BJ (cell line): ENCODE measurements around the gene ATG2A. TPM values are rescaled to one million over a fixed set of nuclear protein-coding genes. Genes with fewer than 3 reads are reported as not detected.

ENCODE experiments used
- CTCF ChIA-PET: fragments of 350-600 bp; formaldehyde crosslinking; extraction: SDS; loops from one replicate; lab custom pipeline; 2021; ENCODE audit warnings: antibody characterized with exemption, inconsistent platforms; lab: Yijun Ruan, JAX
- POLR2A ChIA-PET: fragments of 300-600 bp; sonication (Branson Sonifier 250); formaldehyde crosslinking; extraction: SDS; loops from one replicate; lab custom pipeline; 2021; ENCODE audit warnings: antibody characterized with exemption; lab: Charles Lee
- DNase-seq: peaks from one replicate; pipeline ENCODE4 v3.0.0-alpha.2; 2011; ENCODE audit warnings: low read depth
- H3K27me3 ChIP-seq: 2 replicates; pipeline ENCODE4 v1.6.0; 2011; ENCODE audit warnings: low read length; ENCODE audit not compliant: control insufficient read depth, insufficient read depth
- H3K36me3 ChIP-seq: 2 replicates; pipeline ENCODE4 v1.5.1; 2011; ENCODE audit warnings: low read length; ENCODE audit not compliant: control insufficient read depth, insufficient read depth
- H3K4me3 ChIP-seq: 2 replicates; pipeline ENCODE4 v1.5.1; 2011; ENCODE audit warnings: low read depth, mild to moderate bottlenecking, control low read depth, low read length
- CTCF ChIP-seq: IDR thresholded peaks from 2 replicates; pipeline ENCODE4 v1.5.1; 2011; ENCODE audit warnings: low read depth, mild to moderate bottlenecking, control low read depth, inconsistent platforms, low read length, moderate library complexity; ENCODE audit not compliant: insufficient read depth
- polyA plus RNA-seq: library from polyadenylated mRNA; depleted of rRNA; stranded (reverse); fragments of >200 nt; gene quantifications from 2 replicates; pipeline ENCODE4 v1.2.3, GENCODE V29; 2011

The ATG2A gene
- polyA plus RNA-seq, 1 experiment = 7.0 TPM

GRCh38 chr11:64933935-64934681, 17.1 kb upstream of the ATG2A start:
- no peak for TF ChIP-seq CTCF
- Histone ChIP-seq H3K36me3 (peaks cover 32% of the 10 kb centered on the region), H3K4me3 (no peak overlapping the region), H3K27me3 (0 out of 2 replicates have a peak, but pooled peaks cover 2% of the 10 kb centered on the region)
- ChIA-PET POLR2A (no interaction called here), CTCF (interaction anchor here (1.5 to 1.7 kb wide), 2 partner anchors 10 to 183 kb away, joined by 4 read pairs; partner anchors contain the start of gene ZNHIT2)
- no peak for DNase-seq

GRCh38 chr11:64933213-64933934, 16.4 kb upstream of the ATG2A start:
- POLR2A ChIA-PET = no interaction called here
- TF ChIP-seq CTCF = no peak
- Histone ChIP-seq H3K27me3 (0 out of 2 replicates have a peak, but pooled peaks cover 2% of the 10 kb centered on the region), H3K36me3 (peaks cover 34% of the 10 kb centered on the region), H3K4me3 (no peak overlapping the region)
- DNase-seq = no peak
- CTCF ChIA-PET = interaction anchor here (1.1 kb wide), 1 partner anchor 63 kb away, joined by 4 read pairs; the partner anchor contains the start of gene BATF2

GRCh38 chr11:64932324-64932723, 15.3 kb upstream of the ATG2A start:
- no peak for TF ChIP-seq CTCF
- Histone ChIP-seq H3K27me3 (no peaks in the 10 kb centered on the region), H3K4me3 (no peak overlapping the region), H3K36me3 (peaks cover 37% of the 10 kb centered on the region)
- ChIA-PET POLR2A (no interaction called here), CTCF (interaction anchor here (1.2 kb wide), 1 partner anchor 82 kb away, joined by 4 read pairs; the partner anchor contains the start of gene ARL2)
- DNase-seq = no peak

GRCh38 chr11:64931290-64931689, 14.3 kb upstream of the ATG2A start:
- ChIA-PET CTCF (interaction anchor here (1.2 kb wide), 1 partner anchor 83 kb away, joined by 4 read pairs; the partner anchor contains the start of gene ARL2), POLR2A (no interaction called here)
- H3K36me3 ChIP-seq = peaks cover 39% of the 10 kb centered on the region
- no peak for TF ChIP-seq CTCF
- H3K4me3 ChIP-seq = no peak overlapping the region
- no peak for DNase-seq
- H3K27me3 ChIP-seq = no peaks in the 10 kb centered on the region

GRCh38 chr11:64930340-64930739, 13.3 kb upstream of the ATG2A start:
- H3K27me3 ChIP-seq = no peaks in the 10 kb centered on the region
- ChIA-PET POLR2A (interaction anchor here (0.6 kb wide), 1 partner anchor 147 kb away, joined by 9 read pairs; no protein-coding TSS in a partner anchor), CTCF (interaction anchor here (0.8 kb wide), 1 partner anchor 66 kb away, joined by 4 read pairs; the partner anchor contains the start of gene BATF2)
- no peak overlapping the region for H3K4me3 ChIP-seq
- no peak for DNase-seq
- TF ChIP-seq CTCF = no peak
- peaks cover 39% of the 10 kb centered on the region for H3K36me3 ChIP-seq
